NCI-H345 treated with DMSO at 0.1 percent for 48 hours (cell line): ENCODE measurements around the gene TANGO2.

Experiments
- DNase-seq: peaks from one replicate; lab custom pipeline; 2025; ENCODE audit not compliant: unreplicated experiment; lab: John Stamatoyannopoulos, UW

The TANGO2 gene, protein sequence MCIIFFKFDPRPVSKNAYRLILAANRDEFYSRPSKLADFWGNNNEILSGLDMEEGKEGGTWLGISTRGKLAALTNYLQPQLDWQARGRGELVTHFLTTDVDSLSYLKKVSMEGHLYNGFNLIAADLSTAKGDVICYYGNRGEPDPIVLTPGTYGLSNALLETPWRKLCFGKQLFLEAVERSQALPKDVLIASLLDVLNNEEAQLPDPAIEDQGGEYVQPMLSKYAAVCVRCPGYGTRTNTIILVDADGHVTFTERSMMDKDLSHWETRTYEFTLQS

DNA sequence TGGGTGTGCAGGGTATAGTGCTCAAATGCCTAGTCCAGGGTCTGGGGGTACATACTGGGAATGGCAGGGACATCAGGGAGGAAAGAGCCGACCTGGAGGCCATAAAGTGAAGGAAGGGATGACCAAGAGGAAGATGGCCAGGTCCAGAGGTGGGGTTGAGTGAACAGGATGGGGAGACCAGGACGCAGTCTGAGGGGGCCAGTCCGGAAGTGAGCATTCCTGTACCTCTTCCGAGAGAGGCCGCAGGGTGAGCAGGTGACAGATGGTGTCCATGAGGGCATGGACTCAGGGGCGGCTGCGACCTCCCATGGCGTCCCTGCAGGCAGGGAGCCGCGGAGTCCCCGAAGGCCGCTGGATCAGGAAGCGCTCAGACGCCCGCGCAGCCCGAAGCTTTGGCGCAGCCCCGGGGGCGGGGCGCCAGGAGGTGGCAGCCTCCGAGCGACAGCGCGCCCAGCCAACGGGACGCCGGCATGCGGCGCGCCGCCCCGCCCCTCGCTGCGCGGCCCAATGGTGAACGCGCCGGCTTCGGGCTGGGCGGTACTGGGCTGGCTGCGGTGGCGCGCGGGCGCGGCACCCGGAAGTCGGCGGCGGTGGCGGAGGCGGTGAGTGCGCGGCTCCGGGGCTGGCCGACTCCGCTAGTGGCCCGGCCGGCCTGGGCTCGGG, at the start of gene TANGO2:
Gene TANGO2, plus strand, starts transcription at position 578 of the 663 bp plus-strand sequence. CDS start 15,689 bp downstream, outside the sequence.
- DNase-seq = peak; percentile 49

DNA sequence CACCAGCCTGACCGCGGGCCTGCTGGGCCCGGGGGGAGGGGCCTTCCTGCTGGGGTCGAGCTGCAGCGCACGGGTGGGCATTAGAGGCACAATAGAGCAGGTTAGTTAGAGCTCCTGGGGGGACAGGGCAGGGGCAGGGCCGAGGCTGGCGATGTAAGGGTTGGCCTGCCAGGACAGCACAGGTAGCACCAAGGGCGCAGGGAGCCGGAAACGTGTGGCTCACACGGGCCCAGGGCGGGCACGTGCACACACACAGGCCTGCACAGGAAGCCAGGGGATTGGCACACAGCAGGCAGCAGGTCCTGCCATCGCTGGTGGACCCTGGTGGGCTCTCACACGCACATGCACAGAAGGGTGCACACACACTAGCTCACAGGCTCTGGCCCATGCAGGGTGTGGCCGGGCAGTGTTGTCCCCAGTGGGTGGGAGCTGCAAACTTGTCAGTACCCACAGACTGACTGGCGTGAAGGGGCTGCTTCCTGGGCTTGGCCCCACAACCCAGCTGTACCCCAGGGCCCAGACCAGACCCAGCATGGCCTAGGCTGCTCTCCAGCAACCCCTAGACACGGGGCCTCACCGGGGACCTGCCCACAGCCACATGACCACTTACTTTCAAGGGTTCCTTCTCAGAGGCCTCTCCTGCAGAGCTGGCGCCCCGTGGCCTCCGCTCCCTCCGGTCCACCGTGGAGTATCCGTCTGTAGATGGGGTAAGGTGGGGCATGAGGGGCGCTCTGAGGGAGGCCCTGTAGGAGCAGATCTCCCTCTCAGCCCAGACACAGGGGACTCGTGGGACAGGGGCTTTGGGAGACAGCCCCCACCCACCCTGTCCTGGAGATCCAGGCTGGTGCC, 49.4 kb upstream of the TANGO2 start:
- DNase-seq = no peak

DNA sequence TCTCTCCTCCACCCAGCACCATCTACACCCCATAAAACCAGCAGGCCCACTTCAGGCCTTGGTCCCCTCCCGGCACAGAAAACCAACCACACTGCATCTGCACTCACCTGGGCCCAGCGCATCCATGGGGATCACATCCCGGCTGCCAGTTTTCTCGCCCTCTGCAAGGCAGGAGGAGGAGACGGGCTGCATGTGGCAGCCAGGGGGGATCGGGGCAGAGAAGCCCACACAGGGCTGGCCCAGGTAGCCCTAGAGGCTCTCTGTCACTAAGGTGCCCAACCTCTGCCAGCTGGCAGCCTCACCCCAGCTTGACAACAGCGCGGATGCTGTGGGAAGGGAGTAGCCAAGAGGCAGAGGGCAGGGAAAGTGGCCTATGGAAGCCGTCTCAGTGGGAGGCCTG, 48.7 kb upstream of the TANGO2 start:
- no peak for DNase-seq

- no peak for DNase-seq
These were observed 48.0 kb upstream of the TANGO2 start for GRCh38 chr22:19972652-19973550.

- no peak for DNase-seq
These were observed 47.2 kb upstream of the TANGO2 start for GRCh38 chr22:19973551-19974267.

DNA sequence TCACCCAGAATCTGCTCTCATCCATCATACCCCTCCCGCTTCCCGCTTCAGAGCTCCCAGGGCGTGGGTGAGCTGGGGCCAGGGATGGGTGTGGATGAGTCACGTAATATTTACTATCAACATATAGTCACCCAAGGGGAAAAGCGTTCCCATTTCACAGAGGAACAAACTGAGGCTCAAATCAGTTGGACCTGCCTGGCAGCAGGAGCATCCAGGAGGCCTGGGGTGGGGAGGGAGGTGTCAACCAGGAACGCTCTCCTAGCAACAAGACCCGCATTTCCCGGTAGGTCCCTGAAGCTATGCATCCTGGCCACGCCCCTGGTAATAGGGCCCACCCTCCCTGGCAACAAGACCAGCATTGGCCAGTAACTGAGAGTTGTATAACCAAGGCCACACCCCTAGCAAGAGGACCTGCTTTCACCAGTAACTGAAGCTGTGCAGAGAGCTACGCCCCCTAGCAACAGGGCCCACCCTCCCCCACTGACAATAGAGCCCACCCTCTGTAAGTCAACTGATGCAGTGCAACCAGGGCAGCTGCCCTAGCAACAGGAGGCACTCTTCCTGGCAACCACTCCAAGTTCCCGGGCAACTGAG, 46.5 kb upstream of the TANGO2 start:
- peak; percentile 83 for DNase-seq

DNA sequence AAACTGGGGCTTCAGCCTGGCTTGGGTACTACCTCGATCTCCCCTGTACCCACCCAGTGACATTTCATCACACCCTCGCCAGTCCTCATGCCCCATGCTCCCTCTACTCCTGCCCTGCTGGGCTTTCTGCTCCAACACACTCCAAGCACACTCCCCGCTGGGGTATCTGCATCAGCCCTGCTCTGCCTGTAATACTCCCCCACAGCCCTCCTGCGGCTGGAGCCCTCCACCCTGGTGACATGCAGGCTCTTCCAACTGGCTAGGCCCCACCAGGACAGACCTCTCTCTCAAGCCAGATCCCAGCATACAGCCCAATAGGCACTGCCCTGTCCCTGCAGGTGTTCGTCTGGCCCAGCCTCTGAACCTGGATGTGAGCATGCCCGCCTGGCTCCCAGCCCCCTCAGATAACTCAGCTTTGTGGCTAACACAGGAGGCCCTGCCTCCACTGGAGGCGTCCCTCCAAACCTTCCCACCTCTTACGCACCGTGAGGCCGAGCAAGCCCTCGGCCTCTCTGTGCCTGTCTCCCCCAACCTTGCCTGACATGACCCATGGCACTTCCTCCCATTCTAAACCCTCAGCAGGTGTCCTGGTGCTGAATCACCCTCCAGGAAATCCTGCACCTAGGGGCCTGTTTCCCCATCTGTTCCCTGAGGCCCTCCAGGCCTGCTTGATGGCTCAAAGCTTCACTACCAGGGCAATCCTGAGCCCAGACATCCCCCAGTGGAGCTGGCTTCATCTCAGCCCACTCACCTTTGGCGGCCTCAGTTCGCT, 45.8 kb upstream of the TANGO2 start:
- DNase-seq = peak; percentile 70

DNA sequence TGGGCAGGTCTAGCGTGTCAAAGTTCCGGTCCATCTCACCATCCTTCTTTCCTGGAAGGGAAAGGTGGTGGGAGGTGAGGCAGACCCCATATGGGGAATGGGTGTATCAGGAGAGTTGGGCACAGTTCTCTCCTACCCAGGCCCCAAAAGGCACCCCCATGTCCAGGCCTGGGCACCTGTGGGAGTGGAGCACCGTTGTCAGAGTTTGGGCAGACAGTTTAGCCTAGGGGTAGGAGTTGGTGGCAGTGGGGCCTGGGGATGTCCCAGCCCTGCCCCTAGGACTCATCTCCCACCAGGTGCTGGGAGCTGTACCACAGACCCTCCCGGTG, 45.2 kb upstream of the TANGO2 start:
- DNase-seq = no peak

DNA sequence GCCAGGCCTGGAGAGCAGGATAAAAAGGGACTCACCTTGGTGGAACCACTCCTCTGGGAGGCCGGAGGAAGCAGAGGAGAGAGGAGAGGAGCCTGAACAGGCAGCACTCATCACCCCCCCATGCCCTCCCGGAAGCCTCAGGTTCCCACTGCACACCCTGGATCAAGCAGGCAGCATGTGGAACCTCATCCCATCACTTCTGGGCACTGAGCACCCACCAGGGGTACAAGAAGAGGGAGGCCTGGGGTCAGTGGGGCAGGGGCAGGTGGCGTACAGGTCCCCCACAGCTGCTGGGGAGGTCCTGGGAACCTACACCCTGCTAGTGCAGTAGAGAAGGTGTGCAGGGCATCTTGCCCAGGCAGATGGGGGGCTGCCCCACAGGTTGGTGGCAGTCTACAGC, 44.2 kb upstream of the TANGO2 start:
- DNase-seq = no peak

DNA sequence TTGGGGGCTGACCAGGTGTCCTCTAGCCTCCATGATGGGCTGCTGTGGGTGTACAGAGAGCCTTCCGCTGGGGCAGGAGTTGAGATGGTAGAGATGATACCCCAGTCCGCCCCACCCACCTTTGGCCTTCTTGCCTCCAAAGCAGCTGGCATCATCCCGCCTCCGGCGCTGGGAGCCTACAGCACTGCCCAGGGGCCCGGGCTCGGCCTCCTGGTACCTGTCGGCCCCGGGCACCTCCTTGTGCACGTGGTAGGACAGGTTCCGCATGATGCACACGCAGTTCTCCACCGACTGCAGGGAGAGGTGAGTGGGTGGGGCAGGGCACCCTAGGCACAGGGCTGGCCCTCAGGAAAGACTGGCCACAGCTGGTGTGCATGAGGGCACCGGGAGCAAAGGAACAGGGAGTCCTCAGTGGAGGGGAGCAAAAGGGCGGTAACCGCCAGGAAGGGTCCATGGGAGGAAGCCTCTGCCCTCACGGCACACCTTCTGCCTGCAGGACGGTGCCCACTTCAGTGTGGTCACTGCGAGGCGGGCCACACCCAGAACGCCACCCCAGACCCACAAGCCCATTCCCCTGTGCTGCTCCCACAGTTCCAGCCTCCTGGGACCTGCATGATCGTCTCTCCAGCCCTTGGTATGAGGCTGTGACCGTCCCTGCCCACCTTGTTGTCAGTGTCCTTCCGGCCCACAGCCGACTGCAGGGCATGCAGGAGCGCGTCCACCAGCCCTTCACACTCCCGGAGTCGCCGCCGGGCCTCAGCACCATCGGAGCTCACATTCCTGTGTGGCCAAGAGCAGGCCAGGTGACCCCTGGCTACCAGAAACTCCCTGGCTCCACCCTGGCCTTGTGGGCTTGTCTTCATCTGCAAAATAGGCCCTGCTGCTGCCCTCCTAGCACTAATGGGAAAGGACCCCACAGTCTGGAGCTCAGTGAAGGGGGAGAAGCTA, 43.3 kb upstream of the TANGO2 start:
- no peak for DNase-seq

- no peak for DNase-seq
These were observed 42.2 kb upstream of the TANGO2 start for GRCh38 chr22:19978748-19979147.

DNA sequence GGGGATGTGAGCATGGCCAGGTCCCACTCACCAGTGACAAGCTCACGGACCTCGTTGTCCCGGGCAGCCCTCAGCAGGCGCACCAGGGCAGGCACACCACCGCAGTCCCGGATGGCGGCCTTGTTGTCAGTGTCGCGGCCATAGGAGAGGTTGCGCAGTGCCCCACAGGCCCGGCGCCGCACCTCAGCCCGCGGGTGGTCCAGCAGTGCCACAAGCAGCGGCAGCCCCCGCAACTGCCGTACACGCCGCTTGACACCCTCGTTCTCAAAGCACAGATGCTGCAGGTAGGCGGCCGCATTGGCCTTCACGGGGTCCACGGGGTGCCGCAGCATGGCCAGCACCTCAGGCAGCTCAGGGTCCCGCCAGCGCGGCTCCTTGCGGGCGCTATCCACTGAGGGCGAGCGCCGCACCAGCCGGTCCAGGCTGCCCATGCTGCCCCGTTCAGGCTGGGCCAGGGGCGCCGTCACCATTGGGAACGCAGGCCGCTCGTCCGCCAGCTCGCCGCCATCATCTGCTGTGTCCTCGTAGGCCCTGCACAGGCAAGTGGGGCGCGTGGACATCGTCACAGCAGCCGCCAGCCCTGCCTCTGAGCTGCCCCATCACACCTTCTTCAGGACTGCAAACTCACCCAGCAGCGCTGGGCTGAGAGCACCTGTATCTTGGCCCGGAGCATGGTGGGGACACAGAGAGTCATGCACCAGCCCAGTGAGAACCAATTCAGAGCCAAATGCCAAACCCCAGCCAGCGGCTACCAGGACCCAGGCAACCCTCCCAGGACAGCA, 41.0 kb upstream of the TANGO2 start:
- DNase-seq = no peak

DNA sequence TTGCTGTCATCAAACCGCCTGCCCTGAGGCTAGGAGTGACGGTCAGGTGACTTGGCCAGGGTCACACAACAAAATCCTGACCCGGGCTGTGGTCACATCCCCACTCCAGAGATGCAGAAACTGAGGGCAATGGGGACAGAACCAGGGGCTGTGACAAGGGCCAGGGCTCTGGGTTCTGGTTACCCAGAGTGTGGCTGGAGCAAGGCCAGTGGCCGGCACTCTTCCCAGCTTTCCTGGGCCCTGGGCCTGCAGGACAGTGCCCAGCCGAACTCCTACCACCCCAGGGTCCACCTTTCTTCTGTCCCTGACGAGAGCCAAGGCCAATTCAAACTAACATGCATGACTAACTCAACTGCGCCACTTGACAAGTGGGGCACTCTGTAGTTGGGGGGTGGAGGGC, 40.1 kb upstream of the TANGO2 start:
- DNase-seq = no peak

DNA sequence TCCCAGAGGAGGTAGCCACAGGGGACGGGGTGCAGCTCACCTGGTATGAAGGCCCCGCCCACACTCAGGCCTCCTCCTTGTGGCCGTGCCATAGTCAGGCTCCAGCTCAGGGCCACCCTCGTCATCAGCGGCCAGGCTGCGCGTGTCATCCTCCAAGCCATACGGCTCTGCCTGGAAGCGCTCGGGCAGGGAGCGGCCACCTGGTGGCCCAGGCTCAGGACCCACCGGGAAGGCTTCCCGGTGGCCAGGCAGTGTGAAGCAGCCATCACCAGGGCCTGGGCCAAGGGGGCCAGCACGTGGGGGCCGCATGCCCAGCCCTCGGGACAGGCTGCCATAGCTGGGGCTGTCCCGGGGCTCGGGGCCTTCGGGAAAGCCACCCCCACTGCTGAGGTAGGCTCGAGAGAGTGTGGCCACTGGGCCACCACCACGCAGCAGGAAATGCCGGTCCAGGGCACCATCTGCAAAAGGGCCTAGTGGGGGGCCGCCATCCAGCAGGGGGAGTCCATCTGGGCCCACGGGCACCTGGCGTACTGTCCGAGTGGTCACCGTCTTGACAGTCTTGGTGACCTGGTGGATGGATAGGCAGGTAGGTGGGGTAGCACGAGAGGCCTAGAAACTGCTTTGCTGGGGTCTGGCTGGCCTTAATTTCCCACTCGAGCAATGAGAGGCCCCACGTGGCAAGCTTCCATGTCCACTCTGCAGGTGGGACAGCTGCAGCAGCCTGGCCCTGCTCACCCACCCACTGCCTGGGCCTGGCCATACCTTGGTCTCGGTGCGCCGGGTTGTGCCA, 39.5 kb upstream of the TANGO2 start:
- no peak for DNase-seq

DNA sequence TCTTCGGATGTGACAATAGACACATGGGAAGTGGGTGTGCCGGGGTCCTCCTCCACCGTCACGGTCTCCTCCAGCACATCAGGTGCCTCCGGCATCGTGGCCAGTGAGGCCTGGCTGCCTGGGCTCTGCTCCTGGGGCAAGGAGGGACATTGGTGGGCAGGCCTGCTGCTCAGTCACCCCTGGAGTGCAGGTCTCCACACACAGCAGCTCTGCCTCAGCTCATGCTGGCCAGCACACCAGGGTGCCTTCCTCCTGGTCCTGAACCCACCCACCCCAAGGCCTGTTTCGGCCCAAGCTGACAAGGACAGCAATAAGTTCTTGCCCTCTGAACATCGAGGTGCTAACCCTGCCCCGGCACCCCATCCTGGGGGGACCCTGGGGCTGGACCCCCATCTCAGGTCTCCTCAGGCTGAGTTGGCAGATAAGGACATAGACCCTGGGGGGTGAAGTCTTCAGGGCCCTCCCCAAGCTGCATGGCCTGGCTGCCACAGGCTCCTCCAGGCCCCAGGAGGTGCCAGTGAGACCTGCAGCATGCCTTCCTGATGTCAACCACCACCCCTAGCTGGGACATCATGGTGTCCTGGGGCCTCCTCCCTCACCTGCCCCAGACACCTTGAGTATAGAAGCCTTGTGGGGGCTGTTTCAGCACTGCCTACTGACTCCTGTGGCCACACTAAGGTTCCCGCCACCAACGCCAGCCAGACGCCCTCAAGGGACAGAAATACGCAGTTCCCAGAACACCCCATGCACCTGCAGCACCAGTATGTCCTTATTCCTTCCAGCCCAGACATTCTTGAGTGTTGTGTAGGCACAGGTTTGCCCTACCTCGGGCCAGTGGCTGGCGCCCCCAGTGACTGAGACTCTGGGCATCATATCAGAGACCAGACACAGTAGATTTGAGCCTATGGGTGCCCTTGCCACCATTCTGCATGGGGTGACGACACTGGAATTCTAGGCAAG, 38.7 kb upstream of the TANGO2 start:
- no peak for DNase-seq
